Nephron (organoid): ENCODE data around the gene FOXQ1.
A peak's percentile ranks its signal among the peaks of the same experiment; 100 is the strongest.
"Not testable (repeated sequence)": the region's sequence is repeated elsewhere in the genome, so short reads cannot be mapped to it uniquely, and the experiment has no call there.

ENCODE experiments used
- H3K27ac Mint-ChIP-seq, 3 experiments: 2 replicates each; pipeline ENCODE4 v1.8.0; 2020; ENCODE audit warnings: mixed read lengths in 3 of 3, mild to moderate bottlenecking in 2 of 3, moderate library complexity in 1 of 3
- H3K27me3 Mint-ChIP-seq: 2 replicates; pipeline ENCODE4 v1.8.0; 2021; ENCODE audit warnings: low read depth, mild to moderate bottlenecking, moderate library complexity, mixed read lengths
- H3K36me3 Mint-ChIP-seq: 2 replicates; pipeline ENCODE4 v1.8.0; 2020; ENCODE audit warnings: low read depth, mixed read lengths
- H3K4me1 Mint-ChIP-seq: 2 replicates; pipeline ENCODE4 v1.8.0; 2020; ENCODE audit warnings: mixed read lengths
- H3K4me3 Mint-ChIP-seq, 3 experiments: 2 replicates each; pipeline ENCODE4 v1.8.0; 2020; ENCODE audit warnings: mild to moderate bottlenecking in 3 of 3, mixed read lengths in 3 of 3, moderate library complexity in 2 of 3
- H3K9me3 Mint-ChIP-seq: 2 replicates; pipeline ENCODE4 v1.8.0; 2020; ENCODE audit warnings: mixed read lengths
- CTCF ChIP-seq, 3 experiments: fragments of 200-600 bp; sonication (generic); IDR thresholded peaks; one replicate each; pipeline ENCODE4 v1.5.0; 2021; ENCODE audit warnings: antibody characterized with exemption in 3 of 3; ENCODE audit not compliant: unreplicated experiment in 3 of 3

FOXQ1 gene

GRCh38 chr6:1315201-1315559 is 3.3 kb downstream of the FOXQ1 start:
- Mint-ChIP-seq H3K27me3 (peaks cover 68% of the 10 kb centered on the region), H3K4me3 (peak overlapping the region; percentile 48 to 78 (median 63)), H3K36me3 (no peaks in the 10 kb centered on the region), H3K27ac (no peak overlapping the region), H3K4me1 (peaks cover 33% of the 10 kb centered on the region), H3K9me3 (peaks cover 7% of the 10 kb centered on the region)
- TF ChIP-seq CTCF (IDR thresholded peaks at IDR 0.05; ENCODE audit: unreplicated experiment in 3 of 3): no peak

GRCh38 chr6:1315560-1316386 is 3.9 kb downstream of the FOXQ1 start:
- Mint-ChIP-seq H3K4me1 (peaks cover 29% of the 10 kb centered on the region), H3K27me3 (peaks cover 62% of the 10 kb centered on the region), H3K9me3 (peaks cover 7% of the 10 kb centered on the region), H3K27ac (no peak overlapping the region), H3K4me3 (peak overlapping the region; percentile 48 to 78 (median 63)), H3K36me3 (no peaks in the 10 kb centered on the region)
- no peak for TF ChIP-seq CTCF (IDR thresholded peaks at IDR 0.05; ENCODE audit: unreplicated experiment in 3 of 3)

- Mint-ChIP-seq H3K36me3 (no peaks in the 10 kb centered on the region), H3K27me3 (peaks cover 54% of the 10 kb centered on the region), H3K9me3 (peaks cover 7% of the 10 kb centered on the region), H3K27ac (no peak overlapping the region), H3K4me3 (peak overlapping the region in 1 of 3 experiments; percentile 4), H3K4me1 (peaks cover 22% of the 10 kb centered on the region)
- no peak for TF ChIP-seq CTCF (IDR thresholded peaks at IDR 0.05; ENCODE audit: unreplicated experiment in 3 of 3)
Observed at GRCh38 chr6:1316489-1316971, 4.6 kb downstream of the FOXQ1 start.

GRCh38 chr6:1317302-1317815 is 5.5 kb downstream of the FOXQ1 start:
- no peaks in the 10 kb centered on the region for H3K36me3 Mint-ChIP-seq
- H3K27me3 Mint-ChIP-seq: peaks cover 54% of the 10 kb centered on the region
- TF ChIP-seq CTCF (IDR thresholded peaks at IDR 0.05; ENCODE audit: unreplicated experiment in 3 of 3): no peak
- no peak overlapping the region for H3K4me3 Mint-ChIP-seq
- no peak overlapping the region for H3K27ac Mint-ChIP-seq
- peaks cover 7% of the 10 kb centered on the region for H3K9me3 Mint-ChIP-seq
- H3K4me1 Mint-ChIP-seq: peaks cover 19% of the 10 kb centered on the region

- Mint-ChIP-seq H3K27me3 (peaks cover 54% of the 10 kb centered on the region), H3K27ac (peak overlapping the region in 2 of 3 experiments; percentile 21 to 31), H3K9me3 (peaks cover 7% of the 10 kb centered on the region), H3K4me1 (peaks cover 18% of the 10 kb centered on the region), H3K4me3 (peak overlapping the region; percentile 42 to 65 (median 61)), H3K36me3 (no peaks in the 10 kb centered on the region)
- no peak for TF ChIP-seq CTCF (IDR thresholded peaks at IDR 0.05; ENCODE audit: unreplicated experiment in 3 of 3)
Observed at GRCh38 chr6:1318036-1318435, 6.1 kb downstream of the FOXQ1 start.

- Mint-ChIP-seq H3K27me3 (peaks cover 56% of the 10 kb centered on the region), H3K27ac (peak overlapping the region in 1 of 3 experiments; percentile 31), H3K4me1 (peaks cover 18% of the 10 kb centered on the region)
- H3K4me3 Mint-ChIP-seq, H3K9me3 Mint-ChIP-seq, H3K36me3 Mint-ChIP-seq: not testable (repeated sequence)
Observed at GRCh38 chr6:1318584-1318983, 6.7 kb downstream of the FOXQ1 start.
